NCI-H1092 (cell line): ENCODE data around the gene NR2E3.
"Not testable (repeated sequence)": the region's sequence is repeated elsewhere in the genome, so short reads cannot be mapped to it uniquely, and the experiment has no call there.

Experiments used
- DNase-seq: peaks from one replicate; lab custom pipeline; 2025; lab: John Stamatoyannopoulos, UW

The NR2E3 gene

GRCh38 chr15:71815301-71815700, 4.9 kb downstream of the NR2E3 start:
- DNase-seq, result no peak

- DNase-seq, result no peak
Observed at GRCh38 chr15:71817351-71817750, 7.0 kb downstream of the NR2E3 start.

GRCh38 chr15:71820127-71820526, 9.8 kb downstream of the NR2E3 start:
- no peak for DNase-seq

DNA sequence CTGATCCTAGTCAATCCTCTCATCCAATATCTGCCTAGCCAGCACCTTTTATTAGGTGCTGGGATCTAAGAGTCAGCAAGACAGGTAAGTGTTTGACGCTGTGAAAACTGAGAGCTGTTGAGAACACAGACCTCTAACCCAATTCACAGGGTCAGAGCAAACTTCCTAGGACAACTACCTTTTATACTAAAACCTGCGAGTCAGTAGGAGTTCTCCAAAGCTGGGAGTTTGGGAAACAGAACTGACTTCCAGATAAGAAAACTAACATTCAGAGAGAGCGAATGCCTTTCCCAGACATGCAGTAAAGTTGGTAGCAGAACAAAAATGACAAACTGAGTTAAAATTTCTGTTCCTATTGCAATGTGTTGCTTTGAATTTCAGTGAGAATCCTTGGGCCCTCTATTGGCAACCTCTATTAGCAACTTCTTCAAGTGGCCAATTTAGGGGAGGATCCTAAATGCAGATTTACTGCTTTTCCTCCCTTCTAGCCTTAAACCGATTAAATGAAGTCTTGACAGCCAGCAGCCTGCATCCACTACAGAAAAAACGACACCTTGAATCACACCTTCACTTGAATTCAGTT, 11.3 kb downstream of the NR2E3 start:
- DNase-seq, result no peak

- no peak for DNase-seq
Observed at GRCh38 chr15:71822890-71823630, 12.7 kb downstream of the NR2E3 start.

DNA sequence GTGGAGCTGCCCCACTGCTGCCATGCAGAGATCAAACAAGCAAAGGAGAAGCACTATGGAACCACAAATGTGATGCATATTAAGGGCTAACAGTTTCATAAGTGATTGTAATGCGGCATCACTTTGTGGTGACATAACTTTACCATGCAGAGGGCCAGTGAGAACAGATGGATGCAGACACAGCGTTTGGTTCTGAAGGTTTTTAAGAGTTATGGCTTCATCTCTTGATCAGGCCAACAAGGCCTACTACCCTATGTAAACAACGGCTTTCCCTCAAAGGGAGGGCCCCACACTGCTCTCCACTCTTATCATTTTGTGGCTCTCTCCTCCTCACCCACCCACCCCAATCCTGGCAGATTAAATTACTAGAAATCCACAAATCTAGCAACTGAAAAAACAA, 13.4 kb downstream of the NR2E3 start:
- DNase-seq, result no peak

GRCh38 chr15:71825021-71825730, 14.8 kb downstream of the NR2E3 start:
- no peak for DNase-seq

DNA sequence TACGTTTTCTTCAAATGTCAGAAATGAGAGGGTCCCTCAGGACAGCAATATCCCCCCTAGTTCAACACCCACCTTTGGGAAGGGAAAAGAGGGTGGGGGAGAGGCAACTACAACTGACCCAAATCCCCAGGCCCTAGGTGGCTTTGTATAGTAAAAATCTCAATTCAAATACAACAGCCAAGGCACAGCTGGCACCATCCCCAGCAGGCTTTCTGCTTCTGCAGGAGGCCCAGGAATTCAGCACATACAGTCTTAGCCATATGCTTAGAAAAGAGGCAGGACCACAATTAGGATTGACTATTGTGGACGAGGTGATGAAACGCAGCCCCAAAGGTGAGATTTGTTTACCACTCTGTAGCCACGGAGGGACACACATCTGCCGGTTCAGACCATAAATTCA, 15.8 kb downstream of the NR2E3 start:
- DNase-seq, result no peak

DNA sequence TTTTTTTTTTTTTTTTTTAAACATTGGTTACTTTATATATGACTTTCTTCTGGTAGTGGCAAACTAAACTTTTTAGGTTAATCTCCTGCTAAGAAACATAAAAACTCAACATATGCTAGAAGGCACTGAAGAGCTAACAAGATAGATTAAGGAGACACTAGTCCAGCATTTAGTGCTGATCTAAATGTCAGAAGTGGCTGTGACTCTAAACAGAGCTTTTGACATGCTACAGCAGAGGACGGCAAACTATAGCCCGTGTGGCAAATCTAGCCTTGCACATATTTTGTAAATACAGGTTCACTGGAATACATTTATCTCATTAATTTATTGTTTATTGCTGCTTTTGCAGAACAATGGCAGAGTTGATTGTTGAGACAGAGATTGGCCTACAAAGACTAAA, 20.6 kb downstream of the NR2E3 start:
- DNase-seq, result no peak

GRCh38 chr15:71841563-71841962, 31.2 kb downstream of the NR2E3 start:
- no peak for DNase-seq

GRCh38 chr15:71844916-71845315, 34.6 kb downstream of the NR2E3 start:
- no peak for DNase-seq

GRCh38 chr15:71853543-71853942, 43.2 kb downstream of the NR2E3 start:
- DNase-seq, result no peak

DNA sequence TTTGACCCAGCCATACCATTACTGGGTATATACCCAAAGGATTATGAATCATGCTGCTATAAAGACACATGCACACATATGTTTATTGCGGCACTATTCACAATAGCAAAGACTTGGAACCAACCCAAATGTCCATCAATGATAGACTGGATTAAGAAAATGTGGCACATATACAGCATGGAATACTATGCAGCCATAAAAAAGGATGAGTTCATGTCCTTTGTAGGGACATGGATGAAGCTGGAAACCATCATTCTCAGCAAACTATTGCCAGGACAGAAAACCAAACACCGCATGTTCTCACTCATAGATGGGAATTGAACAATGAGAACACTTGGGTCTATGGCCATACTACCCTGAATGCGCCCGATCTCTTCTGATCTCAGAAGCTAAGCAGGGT, 47.9 kb downstream of the NR2E3 start:
- not testable (repeated sequence) for DNase-seq
